HPDE6-E6E7 (cell line): Measurements from ENCODE around the gene FAM25G.
"Not testable (repeated sequence)": the region's sequence is repeated elsewhere in the genome, so short reads cannot be mapped to it uniquely, and the experiment has no call there.

Source experiments
- DNase-seq: peaks from one replicate; pipeline ENCODE4 v3.0.0; 2011; ENCODE audit warnings: missing footprints; ENCODE audit errors: extremely low spot score

Gene FAM25G

GRCh38 chr10:47491600-47491999, at the start of gene FAM25G:
FAM25G (minus strand) TSS chr10:47491700; CDS start chr10:47491674, 26 bp downstream.
- not testable (repeated sequence) for DNase-seq

GRCh38 chr10:47536430-47536829, 44.9 kb upstream of the FAM25G start:
- not testable (repeated sequence) for DNase-seq

GRCh38 chr10:47523475-47523874, 32.0 kb upstream of the FAM25G start, which contains the start of gene AGAP9:
AGAP9 (minus strand) TSS chr10:47523638; CDS start chr10:47523526, 112 bp downstream.
- DNase-seq = not testable (repeated sequence)

- DNase-seq = not testable (repeated sequence)
Observed at GRCh38 chr10:47502313-47502712, 10.8 kb upstream of the FAM25G start.

GRCh38 chr10:47494226-47494625, 2.7 kb upstream of the FAM25G start:
- DNase-seq = not testable (repeated sequence)

GRCh38 chr10:47489630-47490029, 1.9 kb downstream of the FAM25G start:
- not testable (repeated sequence) for DNase-seq

GRCh38 chr10:47485943-47486342, 5.6 kb downstream of the FAM25G start:
- not testable (repeated sequence) for DNase-seq

GRCh38 chr10:47484786-47485185, 6.7 kb downstream of the FAM25G start:
- not testable (repeated sequence) for DNase-seq

- DNase-seq = not testable (repeated sequence)
Observed at GRCh38 chr10:47483923-47484322, 7.6 kb downstream of the FAM25G start, which contains the start of gene ANXA8. ANXA8 (minus strand) TSS chr10:47484115; CDS start chr10:47483933, 182 bp downstream.

- not testable (repeated sequence) for DNase-seq
Observed at GRCh38 chr10:47482367-47482766, 9.1 kb downstream of the FAM25G start.

GRCh38 chr10:47481768-47482181, 9.7 kb downstream of the FAM25G start:
- DNase-seq = not testable (repeated sequence)

- DNase-seq = not testable (repeated sequence)
Observed at GRCh38 chr10:47481182-47481766, 10.2 kb downstream of the FAM25G start.

GRCh38 chr10:47480133-47480532, 11.4 kb downstream of the FAM25G start:
- DNase-seq = not testable (repeated sequence)

GRCh38 chr10:47478114-47478513, 13.4 kb downstream of the FAM25G start:
- DNase-seq = not testable (repeated sequence)

- DNase-seq = not testable (repeated sequence)
Observed at GRCh38 chr10:47477078-47477477, 14.4 kb downstream of the FAM25G start.

GRCh38 chr10:47475101-47475500, 16.4 kb downstream of the FAM25G start:
- DNase-seq = not testable (repeated sequence)

- not testable (repeated sequence) for DNase-seq
Observed at GRCh38 chr10:47473516-47473915, 18.0 kb downstream of the FAM25G start.

- DNase-seq = not testable (repeated sequence)
Observed at GRCh38 chr10:47472647-47473046, 18.9 kb downstream of the FAM25G start.

- not testable (repeated sequence) for DNase-seq
Observed at GRCh38 chr10:47472072-47472471, 19.4 kb downstream of the FAM25G start.

GRCh38 chr10:47468731-47469528, 22.6 kb downstream of the FAM25G start:
- not testable (repeated sequence) for DNase-seq

GRCh38 chr10:47467957-47468356, 23.5 kb downstream of the FAM25G start:
- DNase-seq = not testable (repeated sequence)

GRCh38 chr10:47467458-47467857, 24.0 kb downstream of the FAM25G start:
- DNase-seq = not testable (repeated sequence)
